ENCODE data around the gene AFDN.
"Not testable (repeated sequence)": the region's sequence is repeated elsewhere in the genome, so short reads cannot be mapped to it uniquely, and the experiment has no call there.

The AFDN gene

DNA sequence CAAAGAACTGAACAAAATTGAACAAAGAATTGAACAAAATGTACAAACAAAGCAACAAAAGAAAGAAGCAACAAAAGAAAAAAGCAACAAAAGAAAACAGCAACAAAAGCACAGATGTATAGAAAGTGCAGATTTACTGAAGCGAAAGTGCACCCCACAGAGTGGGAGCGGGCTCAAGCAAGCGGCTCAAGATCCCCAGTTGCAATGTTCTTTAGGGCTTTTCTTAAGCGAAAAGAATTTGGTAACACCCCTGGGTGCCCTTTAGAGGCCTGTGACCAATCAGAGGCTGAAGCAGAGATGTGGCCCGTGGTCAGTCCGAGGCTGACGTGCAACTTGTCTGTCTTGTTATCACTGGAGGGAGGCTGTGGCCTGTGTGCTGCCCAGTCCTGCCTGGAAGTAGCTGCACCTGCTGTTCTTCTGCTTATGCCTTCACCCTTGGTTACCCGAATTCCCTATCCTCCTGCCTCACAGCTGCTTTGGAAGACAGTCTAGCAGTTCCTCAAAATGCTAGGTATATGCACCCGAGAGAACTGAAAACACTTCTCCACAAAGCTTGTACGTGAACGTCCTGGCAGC lies 157.5 kb downstream of the AFDN start:
- DNase-seq, result no peak

DNA sequence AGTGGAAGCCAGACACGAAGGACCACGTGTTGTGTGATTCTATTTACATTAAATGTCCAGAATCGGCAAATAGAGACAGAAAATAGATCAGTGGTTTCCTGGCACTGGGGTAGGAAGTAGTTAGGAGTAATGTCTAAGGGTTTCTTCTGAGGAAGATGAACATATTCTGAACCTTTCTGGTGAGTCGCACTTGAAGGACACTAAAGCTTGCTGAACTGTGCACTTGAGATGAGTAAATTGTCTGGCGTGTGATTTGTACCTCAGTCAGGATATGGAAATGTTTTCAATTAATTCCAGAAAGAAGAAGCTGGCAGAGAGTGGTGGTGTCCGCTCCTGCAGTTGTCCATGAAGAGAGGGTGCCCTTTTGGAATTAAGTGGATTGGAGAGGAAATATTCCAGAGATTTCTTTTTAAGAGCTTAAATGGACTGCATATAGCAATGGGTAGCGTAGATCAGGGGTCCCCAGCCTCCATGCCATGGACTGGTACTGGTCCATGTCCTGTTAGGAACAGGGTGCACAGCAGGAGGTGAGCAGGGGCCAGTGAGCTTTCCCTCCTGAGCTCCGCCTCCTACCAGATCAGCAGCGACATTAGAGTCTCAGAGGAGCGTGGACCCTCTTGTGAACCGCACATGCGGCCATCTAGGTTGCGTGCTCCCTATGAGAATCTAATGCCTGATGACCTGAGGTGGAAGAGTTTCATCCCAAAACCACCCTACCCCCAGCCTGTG lies 158.3 kb downstream of the AFDN start:
- no peak for DNase-seq

DNA sequence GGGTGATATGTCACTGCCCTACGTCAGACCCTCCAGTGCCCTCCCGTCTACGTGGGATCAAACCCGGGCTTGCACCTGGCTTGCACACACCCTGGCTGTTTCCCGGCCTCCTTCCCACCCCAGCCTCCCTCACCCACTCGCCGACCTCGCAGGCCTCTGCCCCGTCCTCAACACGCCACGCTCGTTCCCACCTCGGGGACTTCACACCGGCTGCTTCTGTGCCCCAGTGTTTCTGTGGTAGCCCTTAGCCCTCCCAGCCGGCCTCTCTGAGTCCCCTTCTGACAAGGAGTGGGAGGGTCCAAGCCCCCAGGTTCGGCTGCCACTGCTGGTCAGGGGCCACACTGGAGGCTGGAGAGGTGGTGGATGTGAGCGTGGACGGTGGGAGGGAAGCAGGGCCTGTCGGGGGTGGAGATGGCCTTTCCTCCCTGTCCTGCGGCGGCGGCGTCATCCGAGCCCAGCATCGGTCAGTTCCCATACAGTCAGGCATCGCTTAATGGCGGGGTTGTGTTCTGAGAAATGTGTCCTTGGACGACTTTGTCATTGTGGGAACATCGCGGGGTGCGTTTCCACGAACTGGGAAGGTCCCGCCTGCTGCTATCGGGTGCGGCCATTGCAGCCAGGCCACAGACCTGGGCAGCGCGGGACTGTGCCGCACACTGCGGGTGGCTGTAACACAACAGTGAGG lies 159.3 kb downstream of the AFDN start:
- DNase-seq, result no peak

DNA sequence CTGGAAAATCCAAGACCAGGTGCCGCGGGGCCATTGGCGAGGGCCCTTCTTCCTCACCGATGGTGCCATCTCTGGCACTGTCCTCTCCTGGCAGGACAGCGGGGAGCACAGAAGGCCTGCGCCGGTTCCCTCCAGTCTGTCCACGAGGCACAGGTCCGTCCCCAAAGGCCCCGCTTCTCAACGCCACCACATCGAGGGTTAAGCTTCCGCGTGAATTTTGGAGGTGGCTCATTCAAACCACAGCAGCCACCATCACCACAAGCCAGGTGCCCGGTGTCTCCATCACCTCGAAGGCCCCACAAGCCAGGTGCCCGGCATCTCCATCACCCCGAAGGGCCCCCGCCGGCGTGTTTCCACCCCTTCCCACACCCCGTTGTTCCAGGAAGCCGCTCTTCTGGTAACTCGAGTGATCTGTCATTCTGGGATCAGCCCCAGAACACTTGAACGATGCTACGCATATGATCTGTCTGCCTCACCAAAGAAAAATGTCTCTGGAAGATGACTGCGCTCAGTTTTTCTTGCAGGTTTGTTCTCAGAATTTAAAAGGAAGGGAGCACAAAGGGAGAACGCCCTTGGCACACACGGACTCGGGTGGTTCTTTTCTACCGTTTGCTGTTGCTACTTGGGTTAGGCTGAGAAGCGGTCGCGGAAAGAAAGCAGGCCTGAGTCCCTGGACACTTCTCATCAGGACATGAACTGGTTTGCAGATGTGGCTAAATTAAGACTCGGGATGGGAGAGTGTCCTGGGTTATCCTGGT lies 160.9 kb downstream of the AFDN start:
- no peak for DNase-seq

DNA sequence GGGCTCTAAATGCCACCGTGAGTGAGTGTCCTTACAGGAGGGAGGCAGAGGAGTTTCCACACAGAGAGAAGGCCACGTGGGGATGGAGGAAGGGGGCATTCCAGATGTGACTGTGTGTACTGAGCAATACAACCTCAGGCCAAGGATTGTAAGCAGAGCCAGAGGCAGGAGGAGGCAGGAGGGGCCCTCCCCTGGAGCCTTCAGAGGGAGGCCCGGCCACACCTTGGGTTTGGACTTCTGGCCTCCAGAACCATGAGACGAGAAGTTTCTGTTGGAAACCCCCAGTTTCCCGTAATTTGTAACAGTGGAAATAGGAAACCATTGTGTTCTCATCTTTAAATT lies 161.4 kb downstream of the AFDN start:
- DNase-seq, result no peak

DNA sequence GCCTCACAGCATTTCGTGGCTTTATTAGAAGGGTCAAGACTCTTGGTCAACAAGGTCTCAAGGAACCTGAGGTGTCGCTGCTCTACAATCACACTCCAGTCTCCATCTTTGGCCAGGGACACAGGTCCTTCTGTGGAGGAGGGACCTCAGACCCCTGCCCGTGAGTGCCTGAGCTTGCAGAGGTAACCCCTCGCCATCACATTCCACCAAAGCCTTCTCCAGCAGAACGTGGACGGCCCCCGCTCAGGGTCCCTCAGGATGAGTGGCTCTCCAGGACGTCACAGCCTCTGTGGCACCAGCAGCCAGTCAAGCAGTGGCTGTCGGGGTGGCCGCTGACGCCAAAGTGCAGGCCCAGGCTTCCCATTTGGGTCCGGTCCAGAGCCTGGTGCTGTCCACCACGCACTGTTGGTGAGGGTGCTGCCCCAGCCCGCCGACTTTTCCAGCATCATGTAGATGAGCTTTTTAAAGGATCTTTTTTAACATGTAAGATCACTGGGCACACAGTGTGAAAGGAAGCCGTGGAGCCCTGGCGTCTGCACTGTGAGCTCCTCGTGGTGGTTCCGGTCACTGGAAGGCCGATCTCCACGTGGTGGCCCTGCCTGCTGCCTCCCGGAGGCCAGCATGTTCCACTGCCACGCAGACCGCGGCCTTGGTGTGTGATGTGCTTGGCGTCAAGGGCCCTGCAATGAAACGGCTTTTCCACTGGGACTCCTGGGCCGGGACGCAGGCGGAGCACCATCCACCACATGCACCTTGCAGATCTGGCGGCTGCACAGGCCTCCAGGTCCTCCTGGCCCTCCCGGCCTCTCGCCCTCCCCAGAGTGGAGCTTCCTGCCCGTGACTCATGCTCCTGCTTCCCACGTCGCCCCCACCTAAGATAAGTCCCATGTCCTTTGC lies 162.5 kb downstream of the AFDN start:
- no peak for DNase-seq

DNA sequence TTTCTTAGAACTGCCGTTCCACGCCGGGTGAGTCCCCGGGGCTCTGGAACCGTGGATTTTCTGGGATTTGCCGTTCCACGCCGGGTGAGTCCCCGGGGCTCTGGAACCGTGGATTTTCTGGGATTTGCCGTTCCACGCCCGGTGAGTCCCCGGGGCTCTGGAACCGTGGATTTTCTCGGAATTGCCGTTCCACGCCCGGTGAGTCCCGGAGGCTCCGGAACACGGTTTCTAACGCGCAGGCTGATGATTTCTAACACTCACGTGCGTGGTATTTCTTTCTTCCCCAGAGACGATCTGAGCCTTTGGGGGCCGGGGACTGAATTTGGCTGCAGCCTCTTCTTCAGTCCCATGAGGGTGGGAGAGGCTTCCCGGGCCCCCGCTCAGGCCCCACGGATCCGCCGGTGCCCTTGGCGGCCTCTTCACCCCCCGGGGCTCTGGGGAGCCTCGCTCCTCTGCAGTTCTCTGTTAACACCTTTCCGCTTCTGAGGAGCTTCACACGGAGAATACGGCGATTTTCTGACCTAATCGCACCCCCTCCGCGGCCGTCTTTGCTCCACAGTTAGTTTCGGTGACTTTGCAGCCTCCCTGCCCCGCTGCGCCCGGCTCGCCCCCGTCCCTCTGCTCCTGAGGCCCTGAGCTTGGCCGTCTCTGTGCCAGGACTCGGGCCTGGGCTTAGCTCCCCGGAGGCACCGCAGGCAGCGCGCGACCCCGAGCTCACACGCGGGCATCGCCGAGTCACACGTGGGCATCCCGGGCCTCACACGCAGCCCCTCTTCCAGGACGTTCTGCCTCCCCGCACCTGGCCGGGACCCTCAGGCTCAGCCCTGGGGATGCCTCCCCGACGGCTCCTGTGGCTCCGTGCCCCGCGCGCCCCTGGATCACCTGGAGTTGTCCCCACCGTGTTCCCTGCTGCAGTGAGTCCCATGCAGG lies 163.6 kb downstream of the AFDN start:
- no peak for DNase-seq

DNA sequence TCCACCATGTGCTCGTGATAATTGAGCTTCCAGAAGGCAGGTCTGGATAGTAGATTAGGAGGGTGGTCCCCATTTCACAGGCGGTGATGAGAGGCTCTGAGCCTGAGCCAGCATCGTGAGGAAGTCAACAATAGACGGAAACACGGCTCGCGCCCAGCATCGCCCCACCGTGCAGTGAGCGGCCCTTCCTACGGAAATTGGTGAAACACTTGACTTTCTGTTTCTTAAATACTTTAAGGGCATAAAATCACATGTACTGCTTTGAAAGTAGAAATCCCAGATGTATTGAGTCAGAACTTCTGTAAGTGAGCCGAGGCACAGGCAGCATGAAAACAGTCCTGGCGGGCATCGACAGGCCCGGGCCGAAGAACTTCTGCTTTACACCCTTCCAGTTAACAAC lies 166.5 kb downstream of the AFDN start:
- DNase-seq, result no peak

DNA sequence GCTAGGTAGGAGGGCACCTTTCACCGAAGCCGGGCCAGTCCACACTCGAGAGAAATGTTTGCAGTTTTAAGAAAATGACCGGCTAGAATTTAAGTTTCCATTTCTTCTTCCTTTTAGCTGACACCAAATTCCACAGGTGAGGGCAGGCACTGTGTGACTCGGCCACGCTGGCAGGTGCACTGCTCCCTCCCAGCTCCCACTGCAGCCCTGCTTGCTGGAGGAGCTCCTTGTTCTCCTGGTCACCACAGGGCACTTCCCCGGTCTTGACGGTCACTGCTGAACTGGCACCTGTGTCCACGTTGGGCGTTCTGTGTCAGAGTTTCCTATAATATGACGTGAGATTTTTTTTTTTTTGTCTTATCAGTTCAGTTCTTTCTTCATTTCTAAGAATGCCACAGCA lies 167.1 kb downstream of the AFDN start:
- no peak for DNase-seq

DNA sequence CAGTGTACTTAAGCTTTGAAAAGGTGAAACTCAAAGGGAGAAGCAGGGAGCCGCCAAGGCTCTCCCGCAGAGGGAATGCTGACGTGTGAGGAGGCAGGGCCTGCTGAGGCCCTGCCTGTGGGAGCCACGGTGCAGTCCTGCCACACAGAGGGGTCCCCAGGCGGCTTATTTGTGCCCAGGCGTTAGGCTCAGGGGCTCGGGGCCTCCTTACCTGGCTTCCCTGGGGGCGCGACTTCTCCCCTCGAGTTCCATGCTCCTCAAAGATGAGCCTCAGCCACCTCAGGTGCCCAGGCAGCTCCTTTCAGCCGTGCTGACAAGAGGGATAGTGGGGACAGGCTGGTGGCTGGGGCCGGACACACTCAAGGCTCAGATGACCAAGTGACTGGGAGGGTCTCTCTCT lies 168.6 kb downstream of the AFDN start:
- DNase-seq, result no peak

DNA sequence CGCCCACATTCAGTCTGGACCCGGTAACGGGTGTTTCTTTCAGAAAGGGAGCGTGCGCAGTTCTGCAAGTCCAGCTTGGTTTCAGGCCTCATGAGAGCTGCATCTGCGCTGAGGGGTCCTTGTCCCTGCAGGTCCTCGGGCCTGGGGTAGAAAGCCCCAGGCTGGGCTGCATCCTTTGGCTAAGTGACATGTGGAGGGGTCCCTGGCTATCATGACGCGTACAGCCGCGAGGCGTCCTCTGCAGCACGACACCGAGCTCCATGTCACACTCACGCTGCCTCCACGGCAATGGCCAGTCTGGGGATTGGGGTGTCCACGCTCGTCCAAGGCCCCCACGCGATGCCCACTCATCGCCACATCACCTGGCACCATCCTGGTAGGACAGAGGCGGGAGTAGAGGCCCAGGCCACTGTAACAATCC lies 169.0 kb downstream of the AFDN start:
- no peak for DNase-seq

DNA sequence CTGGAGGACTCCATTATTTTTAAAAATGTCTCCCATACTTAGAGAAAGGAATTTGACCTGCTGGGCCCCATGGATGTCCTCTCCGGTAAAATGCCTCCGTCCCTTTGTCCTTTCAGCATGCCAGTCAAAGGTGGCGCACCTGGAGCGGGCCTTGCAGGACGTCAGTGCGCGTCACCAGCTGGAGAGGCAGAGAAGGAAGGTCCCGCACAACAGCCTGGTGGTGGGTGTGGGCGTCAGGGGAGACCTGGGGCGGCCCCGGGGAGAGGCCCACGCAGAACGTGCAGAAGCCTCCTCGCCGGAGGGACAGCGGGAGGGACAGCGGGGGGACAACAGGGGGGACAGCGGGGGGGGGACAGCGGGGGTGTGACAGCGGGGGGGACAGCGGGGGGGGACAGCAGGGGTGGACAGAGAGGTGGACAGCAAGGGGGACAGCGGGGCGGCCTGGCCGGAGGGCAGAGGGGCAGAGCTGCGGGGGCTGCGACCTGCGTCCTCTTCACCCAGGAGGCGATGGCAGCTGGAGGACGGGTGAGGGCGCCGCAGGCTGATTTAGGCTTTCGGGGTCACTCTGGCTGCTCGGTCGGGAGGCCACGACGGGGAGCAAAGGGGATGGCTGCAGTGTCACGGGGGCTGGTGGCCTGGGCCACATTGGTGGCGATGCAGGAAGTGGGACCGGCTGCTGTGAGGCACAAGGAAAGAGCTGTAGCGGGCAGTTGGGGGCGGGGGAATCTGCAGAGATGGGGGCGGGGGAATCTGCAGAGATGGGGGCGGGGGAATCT lies 169.9 kb downstream of the AFDN start:
- DNase-seq, result no peak

DNA sequence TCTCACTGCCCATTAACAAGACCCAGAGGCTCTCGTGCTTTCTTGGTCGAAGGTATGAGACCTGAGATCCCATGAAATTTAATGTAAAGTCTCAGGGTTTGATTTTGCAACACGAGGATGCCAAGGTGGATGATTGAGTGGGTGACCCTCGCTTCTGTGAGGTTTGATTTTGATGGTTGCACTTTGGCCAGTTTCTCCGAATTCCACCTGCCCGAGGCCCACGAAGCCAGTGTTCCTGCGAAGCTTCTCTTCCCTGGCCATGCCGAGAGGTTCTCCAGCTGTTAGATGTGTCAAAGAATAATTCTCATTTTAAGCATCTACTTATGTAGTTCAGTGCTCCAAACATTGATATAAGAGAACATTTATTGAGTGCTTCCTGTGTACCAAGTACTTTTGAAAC lies 170.9 kb downstream of the AFDN start, which contains the start of gene KIF25:
Gene KIF25, plus strand, starts transcription at position 30 of the 400 bp plus-strand sequence. CDS start 31,915 bp downstream, outside the sequence.
- DNase-seq, result no peak

DNA sequence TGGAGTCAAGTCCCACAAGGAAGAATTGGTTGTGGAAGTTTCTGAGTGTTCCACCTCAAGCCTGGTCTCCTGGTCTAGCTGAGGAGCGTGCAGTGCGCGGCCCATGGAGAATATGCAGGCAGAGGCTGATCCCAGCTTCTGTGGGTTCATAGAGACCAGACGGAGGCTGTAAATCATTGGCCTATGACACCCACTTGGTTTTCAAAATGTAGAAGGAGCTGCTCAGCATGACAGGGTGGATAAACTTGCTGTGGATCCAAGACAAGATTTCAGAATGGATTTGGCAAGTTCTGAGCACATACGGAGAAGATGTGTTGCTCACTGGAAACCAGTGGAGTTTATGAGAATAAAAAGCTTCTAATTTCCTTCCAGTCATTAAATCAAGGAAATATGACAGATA lies 171.5 kb downstream of the AFDN start:
- no peak for DNase-seq

DNA sequence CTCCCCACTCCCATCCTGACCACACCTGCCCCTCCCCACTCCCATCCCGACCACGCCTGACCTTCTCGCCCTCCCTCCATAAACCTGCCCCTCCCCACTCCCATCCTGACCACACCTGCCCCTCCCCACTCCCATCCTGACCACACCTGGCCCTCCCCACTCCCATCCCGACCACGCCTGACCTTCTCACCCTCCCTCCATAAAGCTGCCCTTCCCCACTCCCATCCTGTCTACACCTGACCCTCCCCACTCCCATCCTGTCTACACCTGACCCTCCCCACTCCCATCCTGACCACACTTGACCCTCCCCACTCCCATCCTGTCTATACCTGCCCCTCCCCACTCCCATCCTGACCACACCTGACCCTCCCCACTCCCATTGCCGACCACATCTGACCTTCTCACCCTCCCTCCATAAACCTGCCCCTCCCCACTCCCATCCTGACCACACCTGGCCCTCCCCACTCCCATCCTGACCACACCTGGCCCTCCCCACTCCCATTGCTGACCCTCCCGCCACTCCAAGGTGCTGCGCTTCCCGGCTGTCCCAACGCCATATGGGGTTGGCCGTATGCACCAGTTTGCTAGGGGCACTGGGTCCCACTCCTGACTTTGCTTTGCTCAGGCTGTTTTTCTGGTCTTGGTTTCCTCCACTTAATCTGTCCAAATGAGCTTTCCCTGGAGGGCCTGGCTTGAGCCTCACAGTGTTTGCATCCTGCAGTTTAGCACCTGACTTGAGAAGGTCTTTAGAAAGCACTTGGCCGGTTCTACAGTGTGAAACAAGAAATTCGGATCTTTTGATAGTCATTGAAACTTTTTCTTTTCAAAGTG lies 173.7 kb downstream of the AFDN start:
- no peak for DNase-seq

DNA sequence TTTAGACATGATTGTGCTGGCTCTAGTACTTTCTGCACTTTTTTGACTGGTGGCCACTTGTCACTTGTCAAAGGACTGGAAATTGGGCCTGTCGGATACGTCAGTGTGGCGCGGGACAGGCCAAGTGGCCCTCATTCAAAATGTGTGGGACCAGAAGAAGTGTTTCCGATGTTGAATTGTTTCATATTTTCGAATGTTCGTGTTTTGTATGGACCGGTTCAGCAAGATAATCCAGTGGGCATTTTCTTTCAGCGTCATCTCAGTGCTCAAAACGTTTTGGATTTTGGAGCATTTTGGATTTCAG lies 174.3 kb downstream of the AFDN start:
- no peak for DNase-seq

DNA sequence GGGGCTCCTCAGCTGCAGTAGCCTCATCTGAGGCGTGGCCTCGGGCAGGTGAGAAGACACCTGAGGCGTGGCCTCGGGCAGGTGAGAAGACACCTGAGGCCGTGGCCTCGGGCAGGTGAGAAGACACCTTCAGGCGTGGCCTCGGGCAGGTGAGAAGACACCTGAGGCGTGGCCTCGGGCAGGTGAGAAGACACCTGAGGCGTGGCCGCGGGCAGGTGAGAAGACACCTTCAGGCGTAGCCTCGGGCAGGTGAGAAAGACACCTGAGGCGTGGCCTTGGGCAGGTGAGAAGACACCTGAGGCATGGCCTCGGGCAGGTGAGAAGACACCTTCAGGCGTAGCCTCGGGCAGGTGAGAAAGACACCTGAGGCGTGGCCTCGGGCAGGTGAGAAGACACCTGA lies 174.8 kb downstream of the AFDN start:
- not testable (repeated sequence) for DNase-seq

DNA sequence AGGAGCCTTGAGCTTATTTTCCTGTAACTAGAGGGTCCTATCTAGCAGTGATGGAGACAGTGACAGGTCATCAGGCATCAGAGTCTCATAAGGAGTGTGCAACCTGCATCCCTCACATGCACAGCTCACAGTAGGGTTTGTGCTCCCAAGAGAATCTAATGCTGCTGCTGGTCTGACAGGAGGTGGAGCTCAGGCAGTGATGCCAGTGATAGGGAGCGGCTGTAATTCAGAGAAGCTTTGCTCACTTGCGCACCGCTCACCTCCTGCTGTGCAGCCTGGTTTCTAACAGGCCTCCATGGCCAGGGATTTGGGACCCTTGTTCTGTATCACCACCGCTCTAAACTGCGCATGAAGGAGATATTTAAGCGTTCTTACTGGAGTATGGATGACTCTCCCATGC lies 176.1 kb downstream of the AFDN start:
- no peak for DNase-seq

DNA sequence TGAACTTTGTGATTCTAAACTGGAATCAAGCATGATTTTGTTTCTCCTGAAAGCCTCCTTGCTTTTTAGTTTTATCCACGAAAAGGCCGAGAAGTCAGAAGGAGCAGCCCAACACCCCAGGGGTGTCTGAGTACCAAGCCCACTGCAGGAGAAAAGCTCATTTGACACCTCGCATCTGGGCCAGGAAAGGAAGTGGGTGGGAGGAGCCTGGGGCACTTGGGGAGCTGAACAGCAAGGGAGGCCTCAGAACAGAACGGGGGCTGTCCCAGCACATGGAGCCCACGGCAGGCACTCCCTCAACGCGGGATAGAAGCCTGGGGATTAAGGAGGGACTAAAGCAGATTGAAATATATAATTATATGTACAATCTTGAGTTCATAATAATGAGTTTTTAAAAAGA lies 177.3 kb downstream of the AFDN start:
- no peak for DNase-seq

DNA sequence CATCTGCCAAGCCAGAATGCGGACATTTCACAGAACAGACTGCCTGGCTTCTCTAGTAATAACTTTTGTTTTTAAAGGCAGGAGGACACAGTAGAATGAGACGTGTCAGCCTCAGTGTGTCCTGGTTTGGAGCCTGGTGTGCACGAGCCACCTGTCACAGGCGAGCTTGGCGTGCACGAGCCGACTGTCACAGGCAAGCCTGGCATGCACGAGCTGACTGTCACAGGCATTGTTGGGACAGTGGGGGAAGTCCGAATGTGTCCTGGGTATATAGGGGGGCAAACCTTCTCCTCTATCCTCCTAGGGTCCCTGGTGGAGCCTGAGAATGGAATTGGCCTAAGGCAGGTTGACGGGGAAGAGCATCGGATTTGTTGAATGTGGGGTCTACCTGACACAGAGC lies 178.2 kb downstream of the AFDN start:
- DNase-seq, result no peak

Data from activated CD4-positive, alpha-beta T cell treated with anti-CD3 and anti-CD28 coated beads, Interleukin-2, Interleukin-6, amounts not matched to agents 100 ng/mL and 50 ng/mL, durations not matched to agents 16 hours and 8 hours (primary cell).